NCI-H2081 (cell line): ENCODE measurements around the gene FBXO17.
"Not testable (repeated sequence)": the region's sequence is repeated elsewhere in the genome, so short reads cannot be mapped to it uniquely, and the experiment has no call there.

ENCODE experiments used
- DNase-seq, 2 experiments: peaks; one replicate each; lab custom pipeline; 2025; lab: John Stamatoyannopoulos, UW

The FBXO17 gene

GRCh38 chr19:38975214-38975860 is at the start of gene FBXO17:
FBXO17 (minus strand) TSS chr19:38975742; CDS start chr19:38950319, 25,423 bp downstream.
- no peak for DNase-seq

- no peak for DNase-seq
Observed at GRCh38 chr19:39024875-39025641, 49.5 kb upstream of the FBXO17 start.

GRCh38 chr19:39021063-39021462 is 45.5 kb upstream of the FBXO17 start:
- no peak for DNase-seq

- no peak for DNase-seq
Observed at GRCh38 chr19:39017646-39018045, 42.1 kb upstream of the FBXO17 start.

GRCh38 chr19:39017026-39017425 is 41.5 kb upstream of the FBXO17 start:
- DNase-seq: no peak

- no peak for DNase-seq
Observed at GRCh38 chr19:39014037-39014436, 38.5 kb upstream of the FBXO17 start.

- DNase-seq: no peak
Observed at GRCh38 chr19:39009001-39009400, 33.5 kb upstream of the FBXO17 start.

GRCh38 chr19:39008137-39008536 is 32.6 kb upstream of the FBXO17 start:
- no peak for DNase-seq

- DNase-seq: no peak
Observed at GRCh38 chr19:39007096-39007495, 31.6 kb upstream of the FBXO17 start.

- DNase-seq: no peak
Observed at GRCh38 chr19:39004403-39004802, 28.9 kb upstream of the FBXO17 start.

- no peak for DNase-seq
Observed at GRCh38 chr19:39003796-39004195, 28.3 kb upstream of the FBXO17 start.

GRCh38 chr19:39003188-39003587 is 27.6 kb upstream of the FBXO17 start:
- DNase-seq: no peak

- no peak for DNase-seq
Observed at GRCh38 chr19:39001041-39001440, 25.5 kb upstream of the FBXO17 start.

- not testable (repeated sequence) for DNase-seq
Observed at GRCh38 chr19:38997576-38997975, 22.0 kb upstream of the FBXO17 start.

- no peak for DNase-seq
Observed at GRCh38 chr19:38993271-38993670, 17.7 kb upstream of the FBXO17 start.

- no peak for DNase-seq
Observed at GRCh38 chr19:38990949-38991697, 15.6 kb upstream of the FBXO17 start.

- DNase-seq: not testable (repeated sequence)
Observed at GRCh38 chr19:38989614-38990013, 14.1 kb upstream of the FBXO17 start.

- DNase-seq: no peak
Observed at GRCh38 chr19:38989066-38989605, 13.6 kb upstream of the FBXO17 start.

- not testable (repeated sequence) for DNase-seq
Observed at GRCh38 chr19:38988627-38989026, 13.1 kb upstream of the FBXO17 start.

- DNase-seq: not testable (repeated sequence)
Observed at GRCh38 chr19:38987745-38988144, 12.2 kb upstream of the FBXO17 start.

GRCh38 chr19:38985262-38985661 is 9.7 kb upstream of the FBXO17 start:
- no peak for DNase-seq

- no peak for DNase-seq
Observed at GRCh38 chr19:38980583-38981374, 5.2 kb upstream of the FBXO17 start.
